GM21528 (cell line): ENCODE measurements around the gene N4BP2L1.
"Not testable (repeated sequence)": the region's sequence is repeated elsewhere in the genome, so short reads cannot be mapped to it uniquely, and the experiment has no call there.

Experiments used
- ATAC-seq: cut with Tn5 transposase; IDR thresholded peaks from one replicate; pipeline ENCODE4 v1.9.1; 2021; ENCODE audit warnings: mild to moderate bottlenecking, moderate library complexity; ENCODE audit not compliant: unreplicated experiment, low FRiP score

N4BP2L1 gene

GRCh38 chr13:32391101-32391619 lies 36.8 kb downstream of the N4BP2L1 start:
- ATAC-seq, result no peak

- no peak for ATAC-seq
These were observed 37.4 kb downstream of the N4BP2L1 start for GRCh38 chr13:32390484-32390883.

- peak; percentile 73 for ATAC-seq
These were observed 37.9 kb downstream of the N4BP2L1 start for GRCh38 chr13:32390048-32390447.

- ATAC-seq, result no peak
These were observed 42.5 kb downstream of the N4BP2L1 start for GRCh38 chr13:32385410-32385809.

- ATAC-seq, result no peak
These were observed 43.2 kb downstream of the N4BP2L1 start for GRCh38 chr13:32384702-32385101.

- ATAC-seq, result no peak
These were observed 43.9 kb downstream of the N4BP2L1 start for GRCh38 chr13:32383836-32384618.

GRCh38 chr13:32381539-32381938 lies 46.4 kb downstream of the N4BP2L1 start:
- ATAC-seq, result no peak

GRCh38 chr13:32378012-32378411 lies 49.9 kb downstream of the N4BP2L1 start:
- ATAC-seq, result no peak

GRCh38 chr13:32376642-32377415 lies 51.1 kb downstream of the N4BP2L1 start:
- no peak for ATAC-seq

- no peak for ATAC-seq
These were observed 57.1 kb downstream of the N4BP2L1 start for GRCh38 chr13:32370805-32371204.

GRCh38 chr13:32362574-32362973 lies 65.4 kb downstream of the N4BP2L1 start:
- ATAC-seq, result no peak

- ATAC-seq, result not testable (repeated sequence)
These were observed 72.0 kb downstream of the N4BP2L1 start for GRCh38 chr13:32355935-32356334.

- no peak for ATAC-seq
These were observed 73.9 kb downstream of the N4BP2L1 start for GRCh38 chr13:32354040-32354439.

GRCh38 chr13:32350839-32351441 lies 77.0 kb downstream of the N4BP2L1 start:
- not testable (repeated sequence) for ATAC-seq
